Esophagus muscularis mucosa (tissue), 4 donors: ENCODE measurements around the gene DNAH1. TPM values are rescaled to one million over a fixed set of nuclear protein-coding genes. Genes with fewer than 3 reads are reported as not detected.

Source experiments
- DNase-seq: peaks from one replicate; pipeline ENCODE4 v3.0.0-alpha.2; 2017; ENCODE audit errors: extremely low spot score
- H3K27ac ChIP-seq, 4 donors: fragments of 200-600 bp; sonication (generic); replicated peaks in 1 of 4; 1 replicate in 3 of 4; 2 replicates in 1 of 4; pipeline ENCODE4 v1.5.1; 2016 to 2019; ENCODE audit warnings: mild to moderate bottlenecking in 1 of 4
- H3K27me3 ChIP-seq, 4 donors: fragments of 200-600 bp; sonication (generic); one replicate each; pipeline versions ENCODE4 v1.5.1 to v1.6.0; 2016 to 2019
- H3K36me3 ChIP-seq, 4 donors: fragments of 200-600 bp; sonication (generic); one replicate each; pipeline ENCODE4 v1.5.1; 2016 to 2019
- H3K4me1 ChIP-seq, 4 donors: fragments of 200-600 bp; sonication (generic); one replicate each; pipeline ENCODE4 v1.5.1; 2016 to 2019
- H3K4me3 ChIP-seq, 4 donors: fragments of 200-600 bp; sonication (generic); 1 replicate in 2 of 4; 2 replicates in 2 of 4; pipeline ENCODE4 v1.5.1; 2016 to 2019; ENCODE audit warnings: mild to moderate bottlenecking in 4 of 4, moderate library complexity in 1 of 4
- H3K9me3 ChIP-seq, 4 donors: fragments of 200-600 bp; sonication (generic); 1 replicate in 3 of 4; 2 replicates in 1 of 4; pipeline ENCODE4 v1.5.1; 2016 to 2019
- EP300 ChIP-seq: sonication (generic); formaldehyde crosslinking; IDR thresholded peaks from one replicate; pipeline ENCODE4 v1.6.1; 2017; ENCODE audit warnings: antibody characterized with exemption
- POLR2A ChIP-seq: fragments of 450-650 bp; IDR thresholded peaks from one replicate; pipeline ENCODE4 v1.6.1; 2017; ENCODE audit warnings: antibody characterized with exemption, moderate library complexity, mild to moderate bottlenecking, low read depth
- POLR2AphosphoS5 ChIP-seq, 2 donors: sonication (generic); formaldehyde crosslinking; IDR thresholded peaks; one replicate each; pipeline ENCODE4 v1.6.1; 2017; ENCODE audit warnings: antibody characterized with exemption in 2 of 2
- WGBS: methylation state at CpG from one replicate; pipeline ENCODE4 v1.1.5; 2018; 5-methylcytosine and 5-hydroxymethylcytosine counted together
- intact Hi-C: fragments of 100-400 bp; cut with DNase I; formaldehyde crosslinking; loops from one replicate; pipeline ENCODE4 v1.15.1; 2023
- total RNA-seq, 4 donors: library from RNA; depleted of rRNA; stranded (reverse); fragments of >200 nt; gene quantifications; one replicate each; pipeline versions ENCODE4 v1.1.0 to v1.2.1, GENCODE V29; 2016
- TF ChIP-seq, protein P1 (sequence below), 3 experiments: fragments of 200-600 bp in 2 of 3; fragments of 450-650 bp in 1 of 3; sonication (generic) in 2 of 3; IDR thresholded peaks; one replicate each; pipeline ENCODE4 v1.5.1; 2017 to 2019; ENCODE audit warnings: antibody characterized with exemption in 3 of 3, mild to moderate bottlenecking in 2 of 3, moderate library complexity in 1 of 3

Gene DNAH1
- total RNA-seq, 4 donors from 2014 or later: 3.4 to 5.4 (median 3.6) TPM

DNA sequence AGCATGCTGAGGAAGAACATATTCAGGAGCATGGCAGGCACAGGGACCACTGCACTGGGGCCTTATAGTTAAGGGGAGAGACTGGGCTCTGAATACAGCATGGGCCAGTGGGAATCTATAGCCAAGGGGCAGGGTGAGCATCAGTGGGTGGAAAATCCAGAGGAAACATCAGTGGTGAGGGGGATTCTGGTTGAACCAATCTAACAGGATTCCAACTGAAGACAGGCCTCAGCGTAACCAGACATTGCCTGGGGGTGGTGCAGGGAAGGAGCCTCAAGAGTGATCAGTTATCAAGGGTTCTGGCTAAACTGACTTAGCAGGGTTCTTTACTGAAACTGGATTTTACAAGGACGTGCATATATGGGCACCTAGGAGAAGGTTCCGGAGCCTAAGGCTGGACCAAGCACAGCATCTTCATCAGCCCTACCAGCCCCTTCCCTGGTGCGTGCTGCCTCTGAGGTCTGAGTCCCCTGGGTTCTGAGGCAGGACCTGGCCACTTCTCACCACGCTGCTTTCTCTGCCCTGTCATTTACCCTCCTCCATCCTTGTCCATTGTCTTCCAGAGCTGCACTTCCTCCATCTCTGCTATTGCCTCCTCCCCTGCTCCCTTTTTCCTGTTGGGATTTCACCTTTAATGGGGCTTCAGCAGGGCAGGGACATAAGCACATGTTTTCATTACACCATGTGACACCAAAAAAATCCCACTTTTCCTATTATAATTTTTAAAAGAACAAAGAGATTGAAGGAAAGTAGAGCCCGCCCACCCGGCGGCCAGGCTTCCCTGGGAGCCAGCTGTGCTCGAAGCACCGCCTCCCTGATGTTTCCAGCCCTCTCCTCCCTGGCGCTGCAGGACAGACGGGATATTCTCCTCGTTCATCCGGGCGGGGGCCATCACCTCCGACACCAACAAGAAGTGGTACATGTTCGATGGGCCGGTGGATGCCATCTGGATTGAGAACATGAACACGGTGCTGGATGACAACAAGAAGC lies 52.1 kb downstream of the DNAH1 start:
- intact Hi-C loops: no loop called here

DNA sequence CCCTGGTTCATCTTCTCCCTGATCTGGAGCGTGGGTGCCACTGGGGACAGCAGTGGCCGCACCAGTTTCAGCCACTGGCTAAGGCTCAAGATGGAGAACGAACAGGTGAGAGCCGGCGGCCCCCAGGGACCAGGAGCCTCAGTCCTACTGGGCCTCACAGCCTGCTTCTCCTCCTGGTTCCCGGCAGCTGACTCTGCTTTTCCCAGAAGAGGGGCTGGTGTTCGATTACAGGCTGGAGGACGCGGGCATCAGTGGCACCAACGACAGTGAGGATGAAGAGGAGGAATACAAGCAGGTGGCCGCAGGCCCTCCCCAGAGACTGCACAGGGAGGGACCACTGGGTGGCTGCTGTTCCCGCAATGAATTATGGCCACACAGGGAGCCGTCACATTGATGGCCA lies 54.4 kb downstream of the DNAH1 start:
- Histone ChIP-seq H3K4me1 (peaks cover 0 to 18% (median 4%) of the 10 kb centered on the region in 4 donors), H3K27ac (no peak overlapping the region), H3K9me3 (no peaks in the 10 kb centered on the region), H3K4me3 (no peak overlapping the region), H3K27me3 (peaks cover 0 to 8% (median 2%) of the 10 kb centered on the region in 4 donors), H3K36me3 (peaks cover 0 to 40% (median 29%) of the 10 kb centered on the region in 4 donors)
- no peak for DNase-seq
- 89% methylated on average over 13 of the region's 13 CpGs for WGBS
- intact Hi-C loops: no loop called here
- TF ChIP-seq EP300: no peak
- TF ChIP-seq, protein P1, sequence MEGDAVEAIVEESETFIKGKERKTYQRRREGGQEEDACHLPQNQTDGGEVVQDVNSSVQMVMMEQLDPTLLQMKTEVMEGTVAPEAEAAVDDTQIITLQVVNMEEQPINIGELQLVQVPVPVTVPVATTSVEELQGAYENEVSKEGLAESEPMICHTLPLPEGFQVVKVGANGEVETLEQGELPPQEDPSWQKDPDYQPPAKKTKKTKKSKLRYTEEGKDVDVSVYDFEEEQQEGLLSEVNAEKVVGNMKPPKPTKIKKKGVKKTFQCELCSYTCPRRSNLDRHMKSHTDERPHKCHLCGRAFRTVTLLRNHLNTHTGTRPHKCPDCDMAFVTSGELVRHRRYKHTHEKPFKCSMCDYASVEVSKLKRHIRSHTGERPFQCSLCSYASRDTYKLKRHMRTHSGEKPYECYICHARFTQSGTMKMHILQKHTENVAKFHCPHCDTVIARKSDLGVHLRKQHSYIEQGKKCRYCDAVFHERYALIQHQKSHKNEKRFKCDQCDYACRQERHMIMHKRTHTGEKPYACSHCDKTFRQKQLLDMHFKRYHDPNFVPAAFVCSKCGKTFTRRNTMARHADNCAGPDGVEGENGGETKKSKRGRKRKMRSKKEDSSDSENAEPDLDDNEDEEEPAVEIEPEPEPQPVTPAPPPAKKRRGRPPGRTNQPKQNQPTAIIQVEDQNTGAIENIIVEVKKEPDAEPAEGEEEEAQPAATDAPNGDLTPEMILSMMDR (IDR thresholded peaks at IDR 0.05): no peak

More for the DNA sequence above, 52.1 kb downstream of the DNAH1 start:
- 53% methylated on average over 11 of the region's 19 CpGs for WGBS
- H3K4me1 ChIP-seq: peaks cover 0 to 10% (median 3%) of the 10 kb centered on the region in 4 donors
- no peak overlapping the region for H3K27ac ChIP-seq
- peaks cover 0 to 55% (median 42%) of the 10 kb centered on the region in 4 donors for H3K36me3 ChIP-seq
- no peaks in the 10 kb centered on the region for H3K9me3 ChIP-seq
- TF ChIP-seq, protein P1 (IDR thresholded peaks at IDR 0.05): no peak
- TF ChIP-seq POLR2A: no peak
- TF ChIP-seq POLR2AphosphoS5 (IDR thresholded peaks at IDR 0.05): no peak
- TF ChIP-seq EP300: no peak
- no peak for DNase-seq
- H3K4me3 ChIP-seq: no peak overlapping the region
- H3K27me3 ChIP-seq: peaks cover 0 to 7% (median 2%) of the 10 kb centered on the region in 4 donors

DNA sequence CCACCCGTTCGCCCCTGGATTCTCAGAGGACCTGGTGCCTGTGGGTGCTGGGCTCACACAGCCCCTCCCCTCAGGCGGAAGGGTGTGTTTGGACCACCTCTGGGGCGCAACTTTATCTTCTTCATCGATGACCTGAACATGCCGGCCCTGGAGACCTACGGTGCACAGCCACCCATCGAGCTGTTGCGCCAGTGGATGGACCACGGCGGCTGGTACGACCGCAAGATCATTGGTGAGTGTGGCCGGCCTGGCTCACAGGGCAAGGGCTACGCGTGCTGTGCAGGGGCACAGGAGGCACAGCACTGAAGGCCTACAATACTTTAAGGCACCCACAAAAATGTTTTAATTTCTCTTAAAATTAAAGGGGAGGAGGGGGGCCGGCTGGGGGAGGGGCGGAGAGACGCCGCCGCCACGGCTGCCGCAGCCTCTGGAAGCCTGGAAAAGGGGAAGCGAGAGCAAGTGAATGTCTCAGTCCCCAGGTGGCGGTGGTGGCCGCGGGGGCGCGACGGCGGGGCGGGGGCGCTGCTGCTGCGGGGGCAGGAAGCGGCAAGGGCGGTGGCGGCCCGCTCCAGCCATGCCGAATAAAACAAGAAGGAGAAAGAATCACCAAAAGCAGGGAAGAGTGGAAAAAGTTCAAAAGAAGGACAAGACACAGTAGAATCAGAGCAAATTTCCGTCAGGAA lies 56.8 kb downstream of the DNAH1 start:
- peak overlapping the region; percentile 18 to 40 (median 31) for H3K4me3 ChIP-seq
- peak overlapping the region in 1 of 4 donors; percentile 26 for H3K27ac ChIP-seq
- TF ChIP-seq POLR2AphosphoS5 (IDR thresholded peaks at IDR 0.05) (no peak), EP300 (no peak), POLR2A (no peak)
- TF ChIP-seq, protein P1 (IDR thresholded peaks at IDR 0.05): no peak
- H3K9me3 ChIP-seq: no peaks in the 10 kb centered on the region
- no peak for DNase-seq
- 44% methylated on average over 39 of the region's 40 CpGs for WGBS
- H3K4me1 ChIP-seq: peaks cover 0 to 18% (median 4%) of the 10 kb centered on the region in 4 donors
- intact Hi-C loops: no loop called here
- H3K36me3 ChIP-seq: peaks cover 0 to 29% (median 19%) of the 10 kb centered on the region in 4 donors
- peaks cover 0 to 8% (median 2%) of the 10 kb centered on the region in 4 donors for H3K27me3 ChIP-seq

DNA sequence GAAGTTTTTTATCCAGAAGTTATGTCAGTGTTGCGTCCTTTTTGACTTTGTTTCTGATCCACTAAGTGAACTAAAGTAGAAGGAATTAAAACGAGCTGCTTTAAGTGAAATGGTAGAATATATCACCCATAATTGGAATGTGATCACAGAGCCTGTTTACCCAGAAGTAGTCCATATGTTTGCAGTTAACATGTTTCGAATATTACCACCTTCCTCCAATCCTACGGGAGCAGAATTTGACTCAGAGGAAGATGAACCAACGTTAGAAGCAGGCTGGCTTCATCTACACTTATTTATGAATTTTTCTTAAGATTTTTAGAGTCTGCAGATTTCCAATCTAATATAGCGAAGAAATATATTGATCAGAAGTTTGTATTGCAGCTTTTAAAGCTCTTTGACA lies 57.6 kb downstream of the DNAH1 start:
- Histone ChIP-seq H3K4me1 (peaks cover 0 to 14% (median 4%) of the 10 kb centered on the region in 4 donors), H3K36me3 (peaks cover 0 to 28% (median 19%) of the 10 kb centered on the region in 4 donors), H3K27ac (no peak overlapping the region), H3K27me3 (peaks cover 0 to 8% (median 2%) of the 10 kb centered on the region in 4 donors), H3K9me3 (no peaks in the 10 kb centered on the region), H3K4me3 (peak overlapping the region; percentile 18 to 40 (median 31))
- WGBS: 73% methylated on average over 6 of the region's 6 CpGs
- no peak for TF ChIP-seq EP300
- TF ChIP-seq, protein P1 (IDR thresholded peaks at IDR 0.05): no peak
- DNase-seq: no peak
- intact Hi-C loops: no loop called here
